Testis (tissue), 3 donors: ENCODE measurements around the gene SEL1L3. TPM values are rescaled to one million over a fixed set of nuclear protein-coding genes. Genes with fewer than 3 reads are reported as not detected.

Experiments used
- DNase-seq: peaks from one replicate; pipeline ENCODE4 v3.0.0-alpha.2; 2019
- H3K27ac ChIP-seq, 2 donors: fragments of 200-600 bp; sonication (generic); one replicate each; pipeline ENCODE4 v1.5.1; 2019
- H3K27me3 ChIP-seq: fragments of 200-600 bp; sonication (generic); one replicate; pipeline ENCODE4 v1.5.1; 2019
- H3K36me3 ChIP-seq: fragments of 200-600 bp; sonication (generic); one replicate; pipeline ENCODE4 v1.5.1; 2017; ENCODE audit warnings: low read depth; ENCODE audit errors: missing control alignments
- H3K4me1 ChIP-seq: fragments of 200-600 bp; sonication (generic); one replicate; pipeline ENCODE4 v1.5.1; 2019
- H3K4me3 ChIP-seq, 2 donors: fragments of 200-600 bp; sonication (generic); one replicate each; pipeline ENCODE4 v1.5.1; 2017 to 2019
- H3K9me3 ChIP-seq: fragments of 200-600 bp; sonication (generic); one replicate; pipeline ENCODE4 v1.5.1; 2017
- CTCF ChIP-seq, 3 experiments: fragments of 450-650 bp in 2 of 3; fragments of 200-600 bp in 1 of 3; sonication (generic) in 1 of 3; IDR thresholded peaks; one replicate each; pipeline ENCODE4 v1.5.1; 2016 to 2019; ENCODE audit warnings: antibody characterized with exemption in 3 of 3, mild to moderate bottlenecking in 2 of 3, moderate library complexity in 1 of 3
- POLR2A ChIP-seq: fragments of 450-650 bp; IDR thresholded peaks from one replicate; pipeline ENCODE4 v1.6.1; 2017; ENCODE audit warnings: antibody characterized with exemption, mild to moderate bottlenecking, moderate library complexity
- WGBS, 2 donors: methylation state at CpG; one replicate each; pipeline ENCODE4 v1.1.5; 2018; 5-methylcytosine and 5-hydroxymethylcytosine counted together
- intact Hi-C: fragments of 100-400 bp; cut with DNase I; formaldehyde crosslinking; loops from one replicate; pipeline ENCODE4 v1.15.1; 2023; ENCODE audit warnings: low total_unique reads
- polyA plus RNA-seq: library from polyadenylated mRNA; stranded (reverse); fragments of 350-450 nt; fragmentation: Illumina TruSeq; extraction: RNeasy Lipid Tissue Mini Kit (QIAGEN cat#74804); gene quantifications from one replicate; pipeline ENCODE4 v1.2.3, GENCODE V29; 2014; ENCODE audit warnings: low read depth, low replicate concordance; ENCODE audit not compliant: insufficient read depth
- total RNA-seq, 2 donors: library from RNA; depleted of rRNA; stranded (reverse); fragments of >200 nt; gene quantifications; one replicate each; pipeline ENCODE4 v1.2.3, GENCODE V29; 2016

Gene SEL1L3
- total and polyA plus RNA-seq, 3 donors from 2014 or later = 5.0 to 15.6 (median 6.9) TPM

GRCh38 chr4:25834411-25835107 lies 28.2 kb downstream of the SEL1L3 start:
- 88 to 91% methylated on average over 5 of the region's 5 CpGs for WGBS, 2 donors
- Histone ChIP-seq H3K9me3 (no peaks in the 10 kb centered on the region), H3K4me3 (no peak overlapping the region), H3K36me3 (no peaks in the 10 kb centered on the region), H3K27me3 (no peaks in the 10 kb centered on the region), H3K4me1 (no peaks in the 10 kb centered on the region), H3K27ac (no peak overlapping the region)
- DNase-seq = no peak
- TF ChIP-seq CTCF (IDR thresholded peaks at IDR 0.05) = no peak
- TF ChIP-seq POLR2A = no peak
- intact Hi-C loops = no loop called here

GRCh38 chr4:25830548-25830947 lies 32.2 kb downstream of the SEL1L3 start:
- H3K27me3 ChIP-seq = no peaks in the 10 kb centered on the region
- TF ChIP-seq POLR2A = no peak
- no peak for TF ChIP-seq CTCF (IDR thresholded peaks at IDR 0.05)
- no peaks in the 10 kb centered on the region for H3K9me3 ChIP-seq
- no peaks in the 10 kb centered on the region for H3K36me3 ChIP-seq
- 87 to 94% methylated on average over 4 to 5 of the region's 5 CpGs for WGBS, 2 donors
- intact Hi-C loops = no loop called here
- no peaks in the 10 kb centered on the region for H3K4me1 ChIP-seq
- no peak overlapping the region for H3K4me3 ChIP-seq
- no peak for DNase-seq
- H3K27ac ChIP-seq = no peak overlapping the region

GRCh38 chr4:25827897-25828296 lies 34.9 kb downstream of the SEL1L3 start:
- Histone ChIP-seq H3K36me3 (no peaks in the 10 kb centered on the region), H3K4me1 (no peaks in the 10 kb centered on the region), H3K9me3 (no peaks in the 10 kb centered on the region), H3K4me3 (no peak overlapping the region), H3K27ac (no peak overlapping the region), H3K27me3 (no peaks in the 10 kb centered on the region)
- 57 to 73% methylated on average over 4 of the region's 4 CpGs for WGBS, 2 donors
- TF ChIP-seq CTCF (IDR thresholded peaks at IDR 0.05) = no peak
- no peak for TF ChIP-seq POLR2A
- no peak for DNase-seq
- intact Hi-C loops = no loop called here

- Histone ChIP-seq H3K9me3 (no peaks in the 10 kb centered on the region), H3K27me3 (no peaks in the 10 kb centered on the region), H3K4me1 (no peaks in the 10 kb centered on the region), H3K4me3 (no peak overlapping the region), H3K27ac (no peak overlapping the region), H3K36me3 (no peaks in the 10 kb centered on the region)
- no peak for DNase-seq
- intact Hi-C loops = no loop called here
- WGBS, 2 donors = 43 to 53% methylated on average over 4 of the region's 4 CpGs
- no peak for TF ChIP-seq POLR2A
- no peak for TF ChIP-seq CTCF (IDR thresholded peaks at IDR 0.05)
These were observed 35.4 kb downstream of the SEL1L3 start for GRCh38 chr4:25827373-25827772.
